K562 (cell line): ENCODE data around the gene DYRK2. TPM values are rescaled to one million over a fixed set of nuclear protein-coding genes. Genes with fewer than 3 reads are reported as not detected.

Source experiments
- ATAC-seq: fragments of 200-7000 bp; cut with Tn5 transposase; 3 replicates; pipeline ENCODE4 v1.9.1; 2020; ENCODE audit warnings: moderate library complexity
- BruUV-seq: library from RNA; stranded (reverse); fragments of 400-500 nt; replicated peaks from 2 replicates; lab custom pipeline; 2021; lab: Mats Ljungman, UMichigan
- CTCF ChIA-PET: fragments of 300-600 bp; formaldehyde crosslinking; extraction: SDS; loops from one replicate; lab custom pipeline; 2021; ENCODE audit warnings: low intra/inter-chr PET ratio; lab: Yijun Ruan, JAX
- POLR2A ChIA-PET: fragments of 300-600, 350-650 bp; sonication (Branson Sonifier 250); formaldehyde crosslinking; extraction: SDS; loops from one replicate; lab custom pipeline; 2021; ENCODE audit warnings: antibody characterized with exemption, inconsistent platforms; lab: Yijun Ruan, JAX
- DNase-seq, 4 experiments: peaks; one replicate each; pipeline versions ENCODE4 v3.0.0 to v3.0.0-alpha.2; 2011 to 2018; ENCODE audit warnings: low spot score in 3 of 4, mixed read lengths in 3 of 4; ENCODE audit errors: extremely low read depth in 1 of 4
- FAIRE-seq: peaks from 2 replicates; lab custom pipeline; 2011; peaks lifted over from hg19 to GRCh38; lab: Jason Lieb, UNC
- H2AFZ ChIP-seq: 2 replicates; pipeline ENCODE4 v1.6.0; 2011; ENCODE audit warnings: low read depth, low read length, control low read depth, inconsistent platforms
- H3K27ac ChIP-seq: fragments of 200-600 bp; 3 replicates; pipeline ENCODE4 v1.8.0; 2011; ENCODE audit warnings: low read depth, mild to moderate bottlenecking, control low read depth, inconsistent platforms, low read length, moderate library complexity, mixed read lengths; ENCODE audit errors: extremely low read depth
- H3K27me3 ChIP-seq, 2 experiments: fragments of 300-600 bp in 1 of 2; 2 replicates in 1 of 2; 3 replicates in 1 of 2; pipeline versions ENCODE4 v1.6.0 to v1.8.0; 2011; ENCODE audit warnings: inconsistent platforms in 2 of 2, low read length in 2 of 2, mild to moderate bottlenecking in 1 of 2, mixed read lengths in 1 of 2, moderate library complexity in 1 of 2; ENCODE audit not compliant: control insufficient read depth in 2 of 2, insufficient read depth in 2 of 2
- H3K36me3 ChIP-seq: fragments of 300-600 bp; 3 replicates; pipeline ENCODE4 v1.8.0; 2011; ENCODE audit warnings: mild to moderate bottlenecking, low read length, inconsistent platforms; ENCODE audit not compliant: control insufficient read depth, insufficient read depth
- H3K4me1 ChIP-seq, 2 experiments: fragments of 200-600 bp in 1 of 2; replicated peaks in 1 of 2; 2 replicates in 1 of 2; 3 replicates in 1 of 2; pipeline versions ENCODE4 v1.5.1 to v1.8.0; 2011; ENCODE audit warnings: inconsistent platforms in 2 of 2, low read length in 2 of 2, mild to moderate bottlenecking in 1 of 2, mixed read lengths in 1 of 2, moderate library complexity in 1 of 2; ENCODE audit not compliant: control insufficient read depth in 2 of 2, insufficient read depth in 2 of 2
- H3K4me2 ChIP-seq: 2 replicates; pipeline ENCODE4 v1.6.1; 2011; ENCODE audit warnings: low read length, control low read depth, inconsistent platforms, mixed read lengths; ENCODE audit not compliant: insufficient read depth
- H3K4me3 ChIP-seq: fragments of 200-600 bp; sonication (generic), shearing (Covaris generic); 2 replicates; pipeline ENCODE4 v1.5.1; 2016; ENCODE audit warnings: control low read depth, inconsistent platforms
- H3K79me2 ChIP-seq: fragments of 200-600 bp; 3 replicates; pipeline ENCODE4 v1.8.0; 2011; ENCODE audit warnings: low read length, inconsistent platforms; ENCODE audit not compliant: control insufficient read depth, insufficient read depth
- H3K9ac ChIP-seq, 2 experiments: 2 replicates each; pipeline versions ENCODE4 v1.6.0 to v1.6.1; 2011; ENCODE audit warnings: low read depth in 2 of 2, low read length in 2 of 2, control low read depth in 1 of 2, inconsistent platforms in 1 of 2, mild to moderate bottlenecking in 1 of 2, mixed read lengths in 1 of 2; ENCODE audit not compliant: insufficient read depth in 1 of 2
- H3K9me1 ChIP-seq: one replicate; pipeline ENCODE4 v1.6.0; 2011; ENCODE audit warnings: inconsistent platforms, mild to moderate bottlenecking, low read length, moderate library complexity; ENCODE audit not compliant: control insufficient read depth, insufficient read depth
- H3K9me3 ChIP-seq: replicated peaks from 2 replicates; pipeline ENCODE4 v1.5.1; 2011; ENCODE audit warnings: low read depth, low read length, inconsistent platforms; ENCODE audit not compliant: control insufficient read depth, insufficient read depth
- H4K20me1 ChIP-seq: replicated peaks from 2 replicates; pipeline ENCODE4 v1.6.1; 2011; ENCODE audit warnings: low read length, inconsistent platforms, mixed read lengths; ENCODE audit not compliant: control insufficient read depth, insufficient read depth
- BMI1 ChIP-seq: fragments of 150-350 bp; IDR thresholded peaks from 2 replicates; pipeline ENCODE4 v1.6.1; 2014; ENCODE audit warnings: low read length
- CBX8 ChIP-seq: fragments of 200-600 bp; sonication (generic); IDR thresholded peaks from 2 replicates; pipeline ENCODE4 v1.6.1; 2012; ENCODE audit warnings: borderline replicate concordance, mixed run types, low read depth, mild to moderate bottlenecking, moderate library complexity, mixed read lengths, low read length, control low read depth, inconsistent platforms; ENCODE audit not compliant: poor library complexity, severe bottlenecking; ENCODE audit errors: extremely low read depth
- ELF1 ChIP-seq: fragments of 200-800 bp; sonication (Bioruptor generic); IDR thresholded peaks from 2 replicates; pipeline ENCODE4 v1.6.1; 2016; ENCODE audit warnings: missing genetic modification characterization, missing compliant biosample characterization
- FOXM1 ChIP-seq, 2 experiments: fragments of 450-650 bp in 1 of 2; sonication (generic) in 1 of 2; formaldehyde crosslinking in 1 of 2; IDR thresholded peaks; 2 replicates each; pipeline versions ENCODE4 v1.6.1 to v1.9.0; 2017 to 2022; ENCODE audit warnings: low read depth in 2 of 2, mild to moderate bottlenecking in 2 of 2, missing genetic modification reagents in 1 of 2, moderate library complexity in 1 of 2
- HDAC3 ChIP-seq: fragments of 450-650 bp; IDR thresholded peaks from 2 replicates; pipeline ENCODE4 v1.6.1; 2018; ENCODE audit warnings: borderline replicate concordance, mild to moderate bottlenecking, moderate library complexity; ENCODE audit not compliant: partially characterized antibody
- NELFE ChIP-seq: IDR thresholded peaks from 2 replicates; pipeline ENCODE4 v1.6.1; 2011; ENCODE audit warnings: mild to moderate bottlenecking; ENCODE audit not compliant: insufficient read depth, insufficient read length
- POLR2G ChIP-seq: fragments of 200-400 bp; formaldehyde crosslinking; IDR thresholded peaks from 2 replicates; pipeline ENCODE4 v1.6.1; 2017; ENCODE audit warnings: low read depth, mild to moderate bottlenecking, antibody characterized with exemption, low read length, moderate library complexity
- SMARCB1 ChIP-seq: IDR thresholded peaks from 2 replicates; pipeline ENCODE4 v1.6.1; 2011; ENCODE audit warnings: improper control_type of control experiment, low read depth; ENCODE audit not compliant: insufficient read length
- SRSF7 ChIP-seq: fragments of 200-400 bp; formaldehyde crosslinking; optimal IDR thresholded peaks from 2 replicates; pipeline ENCODE3; 2017; ENCODE audit warnings: mild to moderate bottlenecking, low read depth, low read length
- ZNF174 ChIP-seq: fragments of 250-450 bp; sonication (Bioruptor Pico); IDR thresholded peaks from 2 replicates; pipeline ENCODE4 v1.4.0; 2020; ENCODE audit warnings: mild to moderate bottlenecking
- ZNF253 ChIP-seq: fragments of 250-450 bp; sonication (Bioruptor Pico); conservative IDR thresholded peaks from 2 replicates; pipeline ENCODE4 v1.6.1; 2021; ENCODE audit warnings: mild to moderate bottlenecking
- ZNF354B ChIP-seq: fragments of 250-450 bp; sonication (Bioruptor Pico); IDR thresholded peaks from 2 replicates; pipeline ENCODE4 v1.4.0; 2020
- in situ Hi-C: fragments of 300-500 bp; cut with MboI; formaldehyde crosslinking; loops from 4 replicates; pipeline ENCODE4 v1.15.0; 2018; ENCODE audit warnings: inconsistent platforms, mixed read lengths
- intact Hi-C: fragments of 100-400 bp; cut with micrococcal nuclease; formaldehyde crosslinking; loops from 2 replicates; pipeline ENCODE4 v1.14.2; 2022
- polyA plus RNA-seq, 8 experiments: library from polyadenylated mRNA; depleted of rRNA in 4 of 8; stranded (reverse) in 5 of 8; unstranded in 3 of 8; fragments of >200 nt; fragmentation: Nextera tagmentation in 2 of 8; fragmentation: Illumina TruSeq in 1 of 8; extraction: Ambion mirVana in 2 of 8; extraction: Trizol in 1 of 8; gene quantifications; 2 replicates each; pipeline versions ENCODE4 v1.2.1 to v1.2.3, GENCODE V29; 2011 to 2014; ENCODE audit warnings: inconsistent platforms in 1 of 8, missing spikeins in 1 of 8
- total RNA-seq, 7 experiments: library from RNA; depleted of rRNA in 6 of 7; stranded (reverse); fragments of >200 nt in 6 of 7; fragmentation: Illumina TruSeq in 2 of 7; extraction: Trizol in 2 of 7; gene quantifications; 2 replicates each; pipeline versions ENCODE4 v1.2.1 to v1.2.3, GENCODE V29; 2011 to 2021; ENCODE audit warnings: low replicate concordance in 1 of 7
- TF ChIP-seq, protein P1 (sequence below), 2 experiments: IDR thresholded peaks; 2 replicates each; pipeline ENCODE4 v1.6.1; 2011; ENCODE audit warnings: borderline replicate concordance in 1 of 2, control low read depth in 1 of 2, low read depth in 1 of 2, low read length in 1 of 2, mild to moderate bottlenecking in 1 of 2, mixed read lengths in 1 of 2, moderate library complexity in 1 of 2; ENCODE audit not compliant: insufficient read depth in 1 of 2, insufficient read length in 1 of 2, poor library complexity in 1 of 2, severe bottlenecking in 1 of 2; ENCODE audit errors: extremely low read depth in 1 of 2
- TF ChIP-seq, protein P2 (sequence below), 2 experiments: fragments of 450-650 bp; conservative IDR thresholded peaks; 2 replicates each; pipeline ENCODE4 v1.6.1; 2017; ENCODE audit warnings: mild to moderate bottlenecking in 2 of 2, moderate library complexity in 2 of 2
- TF ChIP-seq, protein P3 (sequence below): sonication (generic); formaldehyde crosslinking; IDR thresholded peaks from 2 replicates; pipeline ENCODE4 v1.8.1; 2023; ENCODE audit warnings: mild to moderate bottlenecking, missing genetic modification reagents, moderate library complexity
- TF ChIP-seq, protein P4 (sequence below): fragments of 250-450 bp; sonication (Bioruptor Pico); IDR thresholded peaks from 2 replicates; pipeline ENCODE4 v1.8.0; 2022; ENCODE audit warnings: inconsistent platforms, mild to moderate bottlenecking, moderate library complexity, borderline replicate concordance

Gene DYRK2
- total and polyA plus RNA-seq, 9 of the 15 experiments (the other 6 are each of a cell fraction or from before 2014, with no cell fraction given), result 1.7 to 15.4 (median 8.4) TPM

DNA sequence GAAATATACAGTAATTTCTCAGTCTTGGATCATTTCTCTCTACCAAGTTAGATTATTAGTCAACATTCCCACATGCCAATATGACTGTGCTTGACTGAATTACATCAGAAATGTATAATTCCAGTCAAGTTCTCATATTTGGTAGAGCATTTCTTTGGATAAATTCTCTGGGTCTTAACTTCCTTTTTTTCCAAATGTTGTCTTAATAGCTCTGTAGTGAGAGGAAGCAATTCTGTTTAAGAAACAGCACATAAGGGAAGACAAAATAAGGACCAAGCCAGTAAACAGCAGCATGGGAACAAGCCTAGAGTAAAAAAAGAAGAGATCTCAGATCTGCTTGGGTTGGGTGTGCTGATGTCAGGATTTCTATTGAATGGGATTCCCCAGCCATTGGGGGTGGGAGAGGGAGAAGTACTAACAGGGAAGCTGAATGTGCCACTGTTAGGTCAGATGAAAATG is 14.2 kb upstream of the DYRK2 start:
- intact Hi-C loops (no loop called here), in situ Hi-C loops (no loop called here)
- Histone ChIP-seq H3K9me3 (no peaks in the 10 kb centered on the region), H3K4me2 (no peak overlapping the region), H3K4me1 (no peaks in the 10 kb centered on the region; a peak in 1 of 5 replicates), H3K79me2 (no peaks in the 10 kb centered on the region), H3K27ac (no peak overlapping the region), H3K9ac (no peak overlapping the region), H3K36me3 (no peaks in the 10 kb centered on the region), H4K20me1 (no peaks in the 10 kb centered on the region), H3K4me3 (no peak overlapping the region), H2AFZ (no peak overlapping the region), H3K27me3 (no peaks in the 10 kb centered on the region), H3K9me1 (no peaks in the 10 kb centered on the region)
- ChIA-PET CTCF (interaction anchor here (0.7 kb wide), 1 partner anchor 209 kb away, joined by 3 read pairs; no protein-coding TSS in a partner anchor), POLR2A (interaction anchor here (0.7 kb wide), 1 partner anchor 154 kb away, joined by 3 read pairs; no protein-coding TSS in a partner anchor)
- DNase-seq (no peak), FAIRE-seq (no peak), ATAC-seq (no peak)
- BruUV-seq, result no TSS peak
- TF ChIP-seq ZNF354B (no peak), ELF1 (tag) (no peak), POLR2G (no peak), ZNF253 (no peak), FOXM1 (IDR thresholded peaks at IDR 0.05; ENCODE audit: low read depth) (no peak), FOXM1 (CRISPR knock-in tag; IDR thresholded peaks at IDR 0.05; ENCODE audit: low read depth) (no peak), ZNF174 (no peak), BMI1 (no peak), SMARCB1 (no peak), HDAC3 (no peak), SRSF7 (no peak), CBX8 (no peak), NELFE (no peak)
- TF ChIP-seq, protein P1, sequence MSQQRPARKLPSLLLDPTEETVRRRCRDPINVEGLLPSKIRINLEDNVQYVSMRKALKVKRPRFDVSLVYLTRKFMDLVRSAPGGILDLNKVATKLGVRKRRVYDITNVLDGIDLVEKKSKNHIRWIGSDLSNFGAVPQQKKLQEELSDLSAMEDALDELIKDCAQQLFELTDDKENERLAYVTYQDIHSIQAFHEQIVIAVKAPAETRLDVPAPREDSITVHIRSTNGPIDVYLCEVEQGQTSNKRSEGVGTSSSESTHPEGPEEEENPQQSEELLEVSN (IDR thresholded peaks at IDR 0.05; ENCODE audit: borderline replicate concordance in 1 of 2, extremely low read depth in 1 of 2, insufficient read depth in 1 of 2, insufficient read length in 1 of 2, low read depth in 1 of 2, low read length in 1 of 2, poor library complexity in 1 of 2, severe bottlenecking in 1 of 2), result no peak
- TF ChIP-seq, protein P2, sequence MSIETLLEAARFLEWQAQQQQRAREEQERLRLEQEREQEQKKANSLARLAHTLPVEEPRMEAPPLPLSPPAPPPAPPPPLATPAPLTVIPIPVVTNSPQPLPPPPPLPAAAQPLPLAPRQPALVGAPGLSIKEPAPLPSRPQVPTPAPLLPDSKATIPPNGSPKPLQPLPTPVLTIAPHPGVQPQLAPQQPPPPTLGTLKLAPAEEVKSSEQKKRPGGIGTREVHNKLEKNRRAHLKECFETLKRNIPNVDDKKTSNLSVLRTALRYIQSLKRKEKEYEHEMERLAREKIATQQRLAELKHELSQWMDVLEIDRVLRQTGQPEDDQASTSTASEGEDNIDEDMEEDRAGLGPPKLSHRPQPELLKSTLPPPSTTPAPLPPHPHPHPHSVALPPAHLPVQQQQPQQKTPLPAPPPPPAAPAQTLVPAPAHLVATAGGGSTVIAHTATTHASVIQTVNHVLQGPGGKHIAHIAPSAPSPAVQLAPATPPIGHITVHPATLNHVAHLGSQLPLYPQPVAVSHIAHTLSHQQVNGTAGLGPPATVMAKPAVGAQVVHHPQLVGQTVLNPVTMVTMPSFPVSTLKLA (conservative IDR thresholded peaks at IDR 0.05), result no peak
- TF ChIP-seq, protein P3, sequence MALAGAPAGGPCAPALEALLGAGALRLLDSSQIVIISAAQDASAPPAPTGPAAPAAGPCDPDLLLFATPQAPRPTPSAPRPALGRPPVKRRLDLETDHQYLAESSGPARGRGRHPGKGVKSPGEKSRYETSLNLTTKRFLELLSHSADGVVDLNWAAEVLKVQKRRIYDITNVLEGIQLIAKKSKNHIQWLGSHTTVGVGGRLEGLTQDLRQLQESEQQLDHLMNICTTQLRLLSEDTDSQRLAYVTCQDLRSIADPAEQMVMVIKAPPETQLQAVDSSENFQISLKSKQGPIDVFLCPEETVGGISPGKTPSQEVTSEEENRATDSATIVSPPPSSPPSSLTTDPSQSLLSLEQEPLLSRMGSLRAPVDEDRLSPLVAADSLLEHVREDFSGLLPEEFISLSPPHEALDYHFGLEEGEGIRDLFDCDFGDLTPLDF (CRISPR knock-in tag), result no peak
- TF ChIP-seq, protein P4, sequence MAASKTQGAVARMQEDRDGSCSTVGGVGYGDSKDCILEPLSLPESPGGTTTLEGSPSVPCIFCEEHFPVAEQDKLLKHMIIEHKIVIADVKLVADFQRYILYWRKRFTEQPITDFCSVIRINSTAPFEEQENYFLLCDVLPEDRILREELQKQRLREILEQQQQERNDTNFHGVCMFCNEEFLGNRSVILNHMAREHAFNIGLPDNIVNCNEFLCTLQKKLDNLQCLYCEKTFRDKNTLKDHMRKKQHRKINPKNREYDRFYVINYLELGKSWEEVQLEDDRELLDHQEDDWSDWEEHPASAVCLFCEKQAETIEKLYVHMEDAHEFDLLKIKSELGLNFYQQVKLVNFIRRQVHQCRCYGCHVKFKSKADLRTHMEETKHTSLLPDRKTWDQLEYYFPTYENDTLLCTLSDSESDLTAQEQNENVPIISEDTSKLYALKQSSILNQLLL, result no peak
